CD4-positive, alpha-beta T cell treated with Interferon alpha-2 for 1 hour (primary cell): ENCODE results near the gene NTSR2.

Experiments used
- DNase-seq, 2 donors: peaks; one replicate each; pipeline ENCODE4 v3.0.0-alpha.2; 2020 to 2022

Gene NTSR2

GRCh38 chr2:11656252-11656651, 13.7 kb downstream of the NTSR2 start:
- DNase-seq, result no peak

GRCh38 chr2:11655495-11655894, 14.5 kb downstream of the NTSR2 start:
- DNase-seq, result no peak

DNA sequence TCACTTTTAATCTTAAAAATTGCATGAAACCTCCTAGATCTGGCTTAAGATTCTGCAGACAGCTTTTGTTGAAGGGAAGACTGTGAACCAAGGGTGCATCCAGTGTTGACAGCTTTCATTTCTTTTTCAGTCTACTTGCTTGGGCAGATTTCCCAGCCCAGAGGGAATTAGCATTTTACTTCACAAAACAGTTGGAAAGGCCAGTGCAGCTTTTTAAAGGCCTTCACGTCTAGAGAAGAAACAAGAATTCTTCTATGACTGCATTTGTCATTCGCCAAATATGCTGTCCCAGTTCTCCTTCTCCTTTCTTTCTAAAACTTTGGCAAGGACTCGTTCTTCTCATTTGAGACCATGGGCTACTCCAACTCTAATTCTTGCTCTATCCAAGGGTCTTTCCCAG, 17.4 kb downstream of the NTSR2 start:
- DNase-seq, result no peak

DNA sequence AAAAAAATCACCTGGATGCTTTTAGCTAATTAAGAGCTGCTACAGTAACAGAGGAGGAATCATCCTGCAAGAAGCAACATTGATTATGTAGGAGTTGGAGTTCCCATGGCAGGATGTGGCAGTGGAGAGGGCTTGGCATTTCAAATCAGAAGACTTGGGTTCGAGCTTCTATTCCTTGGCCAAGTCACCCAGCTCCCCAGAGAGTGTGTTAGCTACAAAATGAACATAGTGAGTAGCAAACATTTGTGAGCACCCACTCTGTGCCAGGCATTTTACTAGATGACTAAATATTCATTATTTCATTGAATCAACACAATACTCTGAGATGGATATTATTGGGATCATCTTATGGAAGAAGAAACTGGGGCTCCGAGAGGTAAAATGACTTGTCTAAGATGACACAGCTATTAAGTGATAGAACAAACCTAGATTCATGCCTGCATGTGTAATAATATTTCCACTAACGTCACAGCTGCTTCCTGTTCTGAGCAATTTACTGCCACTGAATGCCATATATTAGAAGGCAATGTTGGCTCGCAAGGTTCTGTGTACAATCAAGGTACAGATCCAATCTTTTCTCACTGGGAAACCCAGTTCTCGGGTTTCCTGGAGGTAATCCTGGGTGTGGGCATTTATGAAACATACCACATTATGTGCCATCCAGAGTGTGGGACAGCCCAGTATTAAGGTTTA, 18.0 kb downstream of the NTSR2 start:
- DNase-seq, result no peak

GRCh38 chr2:11649093-11649492, 20.9 kb downstream of the NTSR2 start:
- no peak for DNase-seq

GRCh38 chr2:11647834-11648600, 22.0 kb downstream of the NTSR2 start:
- DNase-seq, result no peak

DNA sequence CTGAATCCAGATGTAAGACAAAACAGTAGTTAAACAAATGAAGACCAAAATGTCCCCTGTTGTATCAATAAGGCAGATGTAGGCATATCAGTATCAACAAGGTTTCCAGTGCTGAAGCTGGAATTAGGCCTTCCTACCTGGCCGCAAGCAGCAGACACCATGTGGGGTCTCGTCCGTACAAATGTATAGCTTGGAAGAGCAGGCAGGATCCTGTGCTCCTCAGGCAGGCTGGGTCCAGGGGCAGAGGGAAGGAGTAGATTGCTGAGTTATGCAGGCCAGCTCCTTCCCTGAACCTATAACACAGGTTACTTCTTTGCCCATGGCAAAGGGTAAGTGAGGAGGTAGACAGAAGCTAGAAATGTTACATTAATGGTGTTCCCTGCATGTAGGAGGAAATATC, 23.5 kb downstream of the NTSR2 start:
- DNase-seq, result no peak

DNA sequence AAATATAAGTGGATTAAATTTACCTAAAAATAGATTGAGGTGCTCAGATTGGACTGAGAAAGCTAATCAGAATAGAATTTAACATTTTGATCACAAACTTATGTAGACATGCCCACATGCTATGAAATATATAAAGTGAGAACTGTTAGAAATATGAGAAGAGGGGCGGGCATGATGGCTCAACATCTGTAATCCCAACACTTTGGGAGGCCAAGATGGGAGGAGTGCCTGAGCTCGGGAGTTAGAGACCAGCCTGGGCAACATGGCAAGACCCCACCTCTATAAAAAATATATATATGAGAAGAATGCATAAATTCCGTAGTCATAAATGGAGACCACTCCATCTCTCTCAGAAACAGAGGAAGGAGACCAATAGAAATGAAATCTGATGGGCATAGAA, 25.7 kb downstream of the NTSR2 start:
- no peak for DNase-seq

DNA sequence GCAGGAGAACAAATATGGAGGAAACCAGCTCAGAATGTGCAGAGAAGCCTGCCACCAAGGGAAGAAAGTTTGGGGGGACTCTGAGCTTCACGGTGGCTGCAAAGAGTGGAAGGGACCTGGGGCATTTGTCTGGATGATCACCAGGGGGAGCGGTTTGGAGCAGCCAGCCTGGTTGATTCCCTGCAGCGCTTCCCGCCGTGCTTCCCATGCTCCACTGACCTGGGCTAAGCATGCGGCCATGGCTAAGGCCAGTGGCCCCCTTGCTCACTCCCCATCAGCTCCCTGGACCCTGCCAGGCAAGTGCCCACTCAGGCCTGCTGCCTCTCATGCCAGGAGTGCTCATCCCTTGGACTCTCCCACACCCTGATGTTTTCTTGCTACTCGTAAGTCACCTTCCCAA, 27.0 kb downstream of the NTSR2 start:
- DNase-seq, result no peak

DNA sequence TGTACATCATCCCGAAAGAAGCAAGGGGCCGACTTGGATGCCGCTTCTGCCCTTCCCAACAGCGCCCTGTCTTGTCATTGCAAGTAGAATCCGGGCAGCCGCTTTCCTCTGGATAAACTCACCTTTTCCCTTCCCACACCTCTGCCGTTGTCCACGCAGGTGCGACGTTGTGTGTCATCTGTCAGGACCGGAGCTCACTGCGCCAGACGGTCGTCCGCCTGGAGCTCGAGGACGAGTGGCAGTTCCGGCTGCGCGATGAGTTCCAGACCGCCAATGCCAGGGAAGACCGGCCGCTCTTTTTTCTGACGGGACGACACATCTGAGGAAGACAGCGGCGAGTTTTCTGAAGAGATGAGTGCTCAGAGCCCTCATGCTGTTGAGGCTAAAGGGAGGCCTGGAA, 29.9 kb downstream of the NTSR2 start:
- DNase-seq, result no peak

- DNase-seq, result no peak
Measured at GRCh38 chr2:11639503-11639902, 30.5 kb downstream of the NTSR2 start.

- no peak for DNase-seq
Measured at GRCh38 chr2:11637546-11637945, 32.4 kb downstream of the NTSR2 start.

DNA sequence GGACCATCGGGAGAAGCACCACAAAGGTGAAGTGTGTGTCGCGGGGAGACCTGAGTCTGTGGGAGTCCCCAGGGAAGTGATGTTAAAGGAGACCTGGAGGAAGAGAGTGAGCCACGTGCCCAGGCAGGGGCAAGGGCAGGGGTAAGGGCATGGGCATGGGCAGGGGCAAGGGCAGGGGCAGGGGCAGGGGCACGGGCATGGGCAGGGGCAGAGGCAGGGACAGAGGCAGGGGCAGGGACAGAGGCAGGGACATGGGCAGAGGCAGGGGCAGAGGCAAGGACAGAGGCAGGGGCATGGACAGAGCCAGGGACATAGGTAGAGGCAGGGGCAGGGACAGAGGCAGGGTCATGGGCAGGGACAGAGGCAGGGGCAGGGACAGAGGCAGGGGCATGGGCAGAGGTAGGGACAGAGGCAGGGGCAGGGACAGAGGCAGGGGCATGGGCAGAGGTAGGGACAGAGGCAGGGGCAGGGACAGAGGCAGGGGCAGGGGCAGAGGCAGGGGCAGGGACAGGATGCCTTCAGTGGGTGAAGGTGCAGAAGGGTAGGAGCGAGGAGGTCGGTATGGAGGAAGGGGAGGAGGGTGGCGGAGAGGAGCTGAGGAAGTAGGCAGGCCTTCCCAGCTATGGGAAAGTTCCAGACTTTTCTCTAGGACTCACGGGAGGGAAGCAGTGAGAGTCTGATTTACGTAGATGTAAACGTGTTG, 33.3 kb downstream of the NTSR2 start:
- no peak for DNase-seq

- no peak for DNase-seq
Measured at GRCh38 chr2:11635141-11635540, 34.9 kb downstream of the NTSR2 start.

GRCh38 chr2:11634584-11634983, 35.4 kb downstream of the NTSR2 start:
- DNase-seq, result no peak

GRCh38 chr2:11633923-11634478, 36.0 kb downstream of the NTSR2 start:
- DNase-seq, result no peak

DNA sequence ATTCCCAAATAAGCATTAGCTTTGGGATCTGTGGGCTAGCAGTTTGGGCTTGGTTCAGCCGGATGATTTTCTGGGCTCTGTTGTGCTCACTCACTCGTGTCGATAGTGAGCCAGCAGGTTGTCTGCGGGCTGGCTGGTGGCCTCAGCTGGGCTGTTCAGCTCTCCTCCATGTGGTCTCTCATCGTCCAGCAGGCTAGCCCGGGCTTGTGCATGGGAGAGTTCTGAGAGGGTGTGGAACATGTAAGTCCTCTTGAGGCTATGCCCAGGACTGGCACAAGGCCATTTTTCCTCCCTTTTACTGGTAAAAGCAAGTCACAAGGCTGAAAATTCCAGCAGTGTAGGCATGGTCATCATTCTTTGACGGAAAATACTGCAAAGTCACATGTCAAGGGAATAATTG, 38.5 kb downstream of the NTSR2 start:
- no peak for DNase-seq

DNA sequence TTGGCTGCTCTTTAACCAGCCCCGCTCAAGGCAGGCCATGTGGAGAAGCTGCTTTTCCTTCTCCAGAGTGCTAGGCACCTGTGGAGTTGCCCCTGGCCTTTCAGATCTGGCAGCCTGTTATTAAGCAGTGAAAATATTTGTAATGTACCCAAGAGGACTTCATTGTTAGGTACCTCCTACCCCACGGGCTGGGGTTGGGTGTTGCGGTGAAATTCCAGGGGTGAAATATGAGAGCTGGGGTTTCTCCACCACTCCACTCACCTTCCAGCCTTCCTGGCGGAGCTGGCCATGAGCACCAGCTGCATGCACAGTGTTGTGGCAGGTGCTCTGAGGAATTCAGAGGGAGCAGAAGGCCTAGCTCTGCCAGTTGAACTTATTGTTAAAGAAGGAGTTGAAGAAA, 39.1 kb downstream of the NTSR2 start:
- DNase-seq, result no peak

GRCh38 chr2:11629851-11630250, 40.1 kb downstream of the NTSR2 start:
- DNase-seq, result no peak

- no peak for DNase-seq
Measured at GRCh38 chr2:11629215-11629614, 40.8 kb downstream of the NTSR2 start.

GRCh38 chr2:11628675-11629074, 41.3 kb downstream of the NTSR2 start:
- DNase-seq, result no peak

- DNase-seq, result no peak
Measured at GRCh38 chr2:11625671-11626070, 44.3 kb downstream of the NTSR2 start.

- no peak for DNase-seq
Measured at GRCh38 chr2:11624893-11625292, 45.1 kb downstream of the NTSR2 start.

- DNase-seq, result no peak
Measured at GRCh38 chr2:11622611-11623010, 47.4 kb downstream of the NTSR2 start.
